Measurements from ENCODE around the gene TTLL13. TPM values are rescaled to one million over a fixed set of nuclear protein-coding genes. Genes with fewer than 3 reads are reported as not detected.
"Not testable (repeated sequence)": the region's sequence is repeated elsewhere in the genome, so short reads cannot be mapped to it uniquely, and the experiment has no call there.

Gene TTLL13
- total RNA-seq, 1 donor from 2014 or later, result 0.47 TPM

GRCh38 chr15:90243943-90244639 lies 5.3 kb upstream of the TTLL13 start:
- no peak for DNase-seq (ENCODE audit: low spot score in 2 of 2, unreplicated experiment in 2 of 2)
- peaks cover 3% of the 10 kb centered on the region for H3K4me1 Mint-ChIP-seq
- no peaks in the 10 kb centered on the region for H3K9me3 Mint-ChIP-seq
- no peak for TF ChIP-seq CTCF (IDR thresholded peaks at IDR 0.05; ENCODE audit: unreplicated experiment)
- H3K27ac Mint-ChIP-seq, result no peak overlapping the region
- no peaks in the 10 kb centered on the region for H3K27me3 Mint-ChIP-seq (ENCODE audit: low read depth)
- peaks cover 7% of the 10 kb centered on the region for H3K36me3 Mint-ChIP-seq
- H3K4me3 Mint-ChIP-seq, result no peak overlapping the region

GRCh38 chr15:90248789-90249202 lies 560 bp upstream of the TTLL13 start:
- Mint-ChIP-seq H3K9me3 (no peaks in the 10 kb centered on the region), H3K27me3 (ENCODE audit: low read depth) (peaks cover 2% of the 10 kb centered on the region), H3K36me3 (no peaks in the 10 kb centered on the region), H3K27ac (no peak overlapping the region), H3K4me1 (peaks cover 6% of the 10 kb centered on the region), H3K4me3 (peak overlapping the region; percentile 75)
- TF ChIP-seq CTCF (IDR thresholded peaks at IDR 0.05; ENCODE audit: unreplicated experiment), result no peak
- DNase-seq (ENCODE audit: low spot score in 2 of 2, unreplicated experiment in 2 of 2), result no peak

GRCh38 chr15:90257776-90258175 lies 8.4 kb downstream of the TTLL13 start:
- no peak overlapping the region for H3K4me3 Mint-ChIP-seq
- no peaks in the 10 kb centered on the region for H3K9me3 Mint-ChIP-seq
- H3K27me3 Mint-ChIP-seq (ENCODE audit: low read depth), result peaks cover 5% of the 10 kb centered on the region
- TF ChIP-seq CTCF (IDR thresholded peaks at IDR 0.05; ENCODE audit: unreplicated experiment), result no peak
- no peaks in the 10 kb centered on the region for H3K4me1 Mint-ChIP-seq
- no peak for DNase-seq (ENCODE audit: low spot score in 2 of 2, unreplicated experiment in 2 of 2)
- no peak overlapping the region for H3K27ac Mint-ChIP-seq
- no peaks in the 10 kb centered on the region for H3K36me3 Mint-ChIP-seq

- H3K27ac Mint-ChIP-seq, result no peak overlapping the region
- peaks cover 5% of the 10 kb centered on the region for H3K27me3 Mint-ChIP-seq (ENCODE audit: low read depth)
- H3K36me3 Mint-ChIP-seq, result no peaks in the 10 kb centered on the region
- TF ChIP-seq CTCF (IDR thresholded peaks at IDR 0.05; ENCODE audit: unreplicated experiment), result no peak
- no peak overlapping the region for H3K4me3 Mint-ChIP-seq
- no peak for DNase-seq (ENCODE audit: low spot score in 2 of 2, unreplicated experiment in 2 of 2)
- peaks cover 3% of the 10 kb centered on the region for H3K4me1 Mint-ChIP-seq
- H3K9me3 Mint-ChIP-seq, result no peaks in the 10 kb centered on the region
Observed at GRCh38 chr15:90259524-90259923, 10.2 kb downstream of the TTLL13 start.

GRCh38 chr15:90260731-90261130 lies 11.4 kb downstream of the TTLL13 start:
- not testable (repeated sequence) for H3K27ac Mint-ChIP-seq; H3K27me3 Mint-ChIP-seq (ENCODE audit: low read depth); H3K9me3 Mint-ChIP-seq; DNase-seq (ENCODE audit: low spot score in 2 of 2, unreplicated experiment in 2 of 2); H3K4me1 Mint-ChIP-seq; H3K4me3 Mint-ChIP-seq; H3K36me3 Mint-ChIP-seq

- H3K9me3 Mint-ChIP-seq, result no peaks in the 10 kb centered on the region
- no peak for DNase-seq (ENCODE audit: low spot score in 2 of 2, unreplicated experiment in 2 of 2)
- peaks cover 18% of the 10 kb centered on the region for H3K4me1 Mint-ChIP-seq
- no peak overlapping the region for H3K27ac Mint-ChIP-seq
- no peak for TF ChIP-seq CTCF (IDR thresholded peaks at IDR 0.05; ENCODE audit: unreplicated experiment)
- no peaks in the 10 kb centered on the region for H3K27me3 Mint-ChIP-seq (ENCODE audit: low read depth)
- H3K36me3 Mint-ChIP-seq, result no peaks in the 10 kb centered on the region
- no peak overlapping the region for H3K4me3 Mint-ChIP-seq
Observed at GRCh38 chr15:90261811-90262210, 12.5 kb downstream of the TTLL13 start.
